SKM-1 treated with dmso at 0.1 percent for 144 hours (cell line): ENCODE data around the gene UBAC1.

Experiments
- DNase-seq: peaks from one replicate; lab custom pipeline; 2025; ENCODE audit not compliant: unreplicated experiment; lab: John Stamatoyannopoulos, UW

Gene UBAC1

DNA sequence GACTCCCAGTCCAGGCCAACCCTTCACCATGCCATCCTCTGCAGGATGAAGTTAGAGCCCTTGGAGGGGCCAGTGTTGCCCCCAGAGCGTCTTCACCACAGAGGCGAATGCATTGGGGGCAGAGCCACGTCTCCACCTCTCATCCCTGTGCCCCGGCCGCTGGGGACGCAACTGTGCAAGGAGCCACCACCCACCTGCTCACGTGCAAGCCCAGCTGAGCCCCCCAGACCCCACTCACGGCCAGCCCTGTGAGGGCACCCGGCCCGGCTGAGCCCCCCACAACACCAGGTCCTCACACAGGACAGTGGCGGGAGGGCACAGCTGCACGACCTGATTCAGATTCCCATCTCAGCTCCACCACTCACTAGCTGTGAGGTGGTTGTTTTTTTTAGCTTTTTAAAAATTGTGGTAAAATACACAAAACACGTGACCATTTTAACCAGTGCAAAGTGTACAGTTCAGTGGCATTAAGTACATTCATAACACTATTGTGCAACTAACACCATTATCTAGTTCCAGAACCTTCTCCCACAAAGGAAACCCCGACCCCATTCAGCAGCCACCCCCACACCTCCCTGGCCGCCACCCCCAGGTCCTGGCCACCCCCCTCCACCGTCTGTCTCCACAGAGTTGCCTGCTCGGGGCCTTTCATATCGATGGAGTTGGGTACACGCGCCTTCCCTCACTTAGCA, 33.5 kb upstream of the UBAC1 start:
- DNase-seq, result no peak

- DNase-seq, result no peak
Measured at GRCh38 chr9:135993765-135994500, 32.8 kb upstream of the UBAC1 start.

- DNase-seq, result no peak
Measured at GRCh38 chr9:135993409-135993742, 32.2 kb upstream of the UBAC1 start.

GRCh38 chr9:135992486-135993408, 31.6 kb upstream of the UBAC1 start:
- DNase-seq, result no peak

DNA sequence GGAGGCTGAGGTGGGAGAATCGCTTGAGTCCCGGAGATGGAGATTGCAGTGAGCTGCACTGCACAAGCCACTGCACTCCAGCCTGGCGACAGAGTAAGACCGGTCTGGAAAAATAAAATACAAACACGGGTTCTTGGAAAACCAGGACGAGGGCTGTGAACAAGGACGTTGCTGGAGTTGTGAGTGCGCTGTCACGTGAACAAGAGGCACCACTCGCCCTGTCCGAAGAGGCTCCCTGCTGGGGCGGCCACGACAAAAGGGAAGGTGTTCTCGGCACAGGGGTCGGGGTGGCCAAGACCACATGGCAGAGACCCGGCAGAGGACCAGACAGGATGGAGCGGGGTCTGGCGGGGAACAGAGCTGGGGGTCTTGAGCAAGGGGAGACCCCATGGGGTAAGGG, 30.6 kb upstream of the UBAC1 start:
- DNase-seq, result no peak

- DNase-seq, result peak; percentile 38
Measured at GRCh38 chr9:135990468-135991429, 29.6 kb upstream of the UBAC1 start.

DNA sequence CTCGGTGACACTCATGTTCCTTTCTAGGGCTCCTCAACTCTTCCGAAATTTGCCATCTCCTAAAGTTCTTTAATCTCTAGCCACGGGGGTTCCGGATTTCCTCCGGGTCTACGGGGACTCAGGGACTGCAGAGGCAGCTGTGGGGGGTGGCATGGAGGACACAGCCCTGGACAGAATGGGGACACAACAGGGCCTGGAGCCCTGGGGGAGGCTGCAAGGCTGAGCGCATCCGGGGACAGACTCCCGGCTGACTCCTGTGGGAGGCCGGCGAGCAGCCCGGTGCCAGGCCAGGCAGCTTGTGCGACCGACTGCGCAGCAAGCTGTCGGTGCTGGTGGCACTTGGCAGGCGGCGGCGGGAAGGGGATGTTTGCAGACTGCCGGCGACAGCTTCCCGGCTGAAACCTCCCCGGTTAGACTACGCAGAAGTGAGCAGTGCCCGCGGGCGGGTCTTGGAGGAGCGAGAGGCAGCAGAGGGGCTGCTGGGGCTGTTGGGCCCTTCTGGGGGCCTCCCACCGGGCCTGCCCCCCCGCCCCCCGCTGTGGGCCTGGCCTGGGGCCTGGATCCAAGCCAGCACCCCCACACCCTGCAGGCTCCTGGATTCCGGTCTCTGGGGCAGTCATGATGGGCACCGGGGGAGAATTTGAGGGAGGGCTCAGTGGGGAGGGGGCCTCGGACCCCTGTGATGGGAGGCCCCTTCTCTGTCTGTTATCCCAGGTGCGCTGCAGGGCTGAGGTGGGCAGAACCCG, 28.7 kb upstream of the UBAC1 start:
- DNase-seq, result no peak

DNA sequence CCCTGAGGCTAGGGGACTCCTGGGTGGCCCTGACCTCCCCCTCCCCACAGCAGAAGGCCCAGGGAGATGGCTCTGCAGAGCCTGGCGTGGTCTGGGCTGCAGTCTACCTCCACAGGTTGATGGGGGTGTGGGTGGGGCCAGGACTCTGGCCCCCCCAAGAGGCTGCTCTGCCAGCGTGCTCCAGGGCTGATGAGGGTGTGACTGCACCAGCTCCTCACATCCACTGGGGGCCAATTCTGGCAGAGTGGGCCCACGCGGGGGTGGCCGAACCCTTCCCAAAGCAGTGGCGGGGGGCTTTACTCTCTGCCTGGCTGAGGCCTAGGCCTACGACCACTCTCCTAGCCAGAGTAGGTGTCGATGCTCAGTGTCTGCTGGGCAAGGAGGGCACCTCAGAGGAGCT, 28.0 kb upstream of the UBAC1 start:
- DNase-seq, result no peak

- DNase-seq, result no peak
Measured at GRCh38 chr9:135988493-135988892, 27.3 kb upstream of the UBAC1 start.

DNA sequence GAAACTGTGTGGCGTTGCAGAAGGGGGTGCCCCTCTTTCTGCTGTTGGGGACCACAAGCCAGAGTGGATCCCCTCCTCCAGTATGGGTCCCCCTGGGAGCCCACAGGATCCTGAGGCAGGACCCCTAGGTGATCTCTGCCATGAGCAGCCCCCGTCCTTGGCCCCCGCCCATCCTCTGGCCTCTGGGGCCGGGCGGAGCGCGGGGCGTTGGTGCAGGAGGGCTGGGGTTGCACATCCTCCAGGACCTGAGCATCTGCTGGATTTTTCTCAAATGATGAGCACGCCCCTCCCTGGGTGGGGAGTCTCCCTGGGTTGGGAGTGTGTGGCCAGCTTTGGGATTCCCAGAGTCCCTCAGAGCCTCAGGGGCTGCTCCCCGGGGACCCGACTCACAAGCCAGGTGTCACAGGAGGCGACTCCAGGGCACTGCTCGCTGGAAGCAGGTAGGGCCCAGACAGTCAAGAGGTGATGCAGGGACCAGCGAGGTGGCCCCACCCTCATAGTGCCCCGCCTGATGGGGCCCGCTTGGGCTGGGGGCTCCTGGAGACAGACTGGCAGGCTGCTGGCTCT, 26.7 kb upstream of the UBAC1 start:
- no peak for DNase-seq

DNA sequence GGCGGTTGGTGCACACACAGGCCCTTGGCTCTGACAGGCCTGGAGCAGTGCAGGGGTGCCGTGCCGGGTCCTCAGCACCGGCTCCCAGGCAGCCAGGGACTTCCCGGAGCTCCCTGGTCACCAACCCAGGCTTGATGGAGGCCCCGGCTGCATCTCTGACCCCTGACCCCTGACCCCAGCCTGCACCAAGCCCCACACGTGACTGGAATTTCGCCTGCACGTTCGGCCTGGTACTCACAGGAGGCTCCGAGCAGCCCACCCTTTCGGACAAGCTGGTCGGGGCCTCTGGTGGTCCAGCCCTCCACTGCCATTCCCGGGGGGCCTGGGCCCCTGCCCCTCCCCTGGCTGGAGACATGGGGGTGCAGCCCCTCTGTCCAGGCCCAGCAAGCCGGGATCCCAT, 25.4 kb upstream of the UBAC1 start:
- no peak for DNase-seq

GRCh38 chr9:135985889-135986288, 24.7 kb upstream of the UBAC1 start:
- DNase-seq, result no peak

DNA sequence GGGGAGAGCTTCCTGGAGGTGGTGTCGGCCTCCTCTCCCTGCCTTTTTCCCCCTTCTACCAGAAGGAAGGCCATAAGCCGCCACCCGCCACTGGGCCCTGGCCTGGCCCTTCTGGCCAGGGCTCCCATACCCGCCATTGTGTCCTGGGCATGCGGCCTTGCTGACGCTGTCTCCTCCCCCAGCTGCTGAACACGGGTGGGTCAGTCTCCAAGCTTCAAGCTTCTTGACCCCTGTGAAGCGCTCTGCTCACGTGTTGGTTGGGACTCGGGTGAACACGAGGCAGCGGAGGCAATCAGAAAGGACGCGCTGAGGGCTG, 24.2 kb upstream of the UBAC1 start:
- DNase-seq, result no peak

GRCh38 chr9:135984072-135984710, 23.0 kb upstream of the UBAC1 start:
- DNase-seq, result no peak

GRCh38 chr9:135983208-135984071, 22.3 kb upstream of the UBAC1 start:
- DNase-seq, result no peak

- no peak for DNase-seq
Measured at GRCh38 chr9:135982499-135983207, 21.5 kb upstream of the UBAC1 start.

- DNase-seq, result no peak
Measured at GRCh38 chr9:135980926-135981630, 19.9 kb upstream of the UBAC1 start.
